Stimulated activated effector memory CD8-positive, alpha-beta T cell treated with anti-CD3 and anti-CD28 coated beads, Interleukin-12 subunit alpha, Interleukin-12 subunit beta, amount 100 ng/mL, for 72 hours (primary cell): ENCODE data around the gene RALB.

ENCODE experiments used
- ATAC-seq: fragments of 150-1000 bp; cut with Tn5 transposase; 2 replicates; pipeline ENCODE4 v1.10.0; 2021
- DNase-seq, 2 donors: peaks; one replicate each; pipeline ENCODE4 v3.0.0; 2021 to 2022; ENCODE audit warnings: low spot score in 2 of 2
- H3K27ac Mint-ChIP-seq: one replicate; pipeline ENCODE4 v1.8.0; 2022; ENCODE audit warnings: mild to moderate bottlenecking, mixed read lengths
- H3K36me3 Mint-ChIP-seq: one replicate; pipeline ENCODE4 v1.8.0; 2022; ENCODE audit warnings: mild to moderate bottlenecking, mixed read lengths
- H3K4me1 Mint-ChIP-seq: one replicate; pipeline ENCODE4 v1.8.0; 2022; ENCODE audit warnings: mixed read lengths
- H3K4me3 Mint-ChIP-seq: one replicate; pipeline ENCODE4 v1.8.0; 2022; ENCODE audit warnings: mild to moderate bottlenecking, mixed read lengths
- H3K9me3 Mint-ChIP-seq: one replicate; pipeline ENCODE4 v1.8.0; 2022; ENCODE audit warnings: mixed read lengths

RALB gene

GRCh38 chr2:120261387-120262006, 8.8 kb downstream of the RALB start:
- Mint-ChIP-seq H3K27ac (no peak overlapping the region), H3K4me1 (peaks cover 35% of the 10 kb centered on the region), H3K4me3 (no peak overlapping the region), H3K36me3 (peaks cover 2% of the 10 kb centered on the region), H3K9me3 (no peaks in the 10 kb centered on the region)
- DNase-seq (peak; percentile 18 to 78), ATAC-seq (peak; percentile 99)

- H3K36me3 Mint-ChIP-seq, result no peaks in the 10 kb centered on the region
- H3K4me1 Mint-ChIP-seq, result peaks cover 35% of the 10 kb centered on the region
- H3K9me3 Mint-ChIP-seq, result no peaks in the 10 kb centered on the region
- H3K4me3 Mint-ChIP-seq, result no peak overlapping the region
- DNase-seq, result no peak
- H3K27ac Mint-ChIP-seq, result no peak overlapping the region
- ATAC-seq, result no peak
These were observed 9.5 kb downstream of the RALB start for GRCh38 chr2:120262150-120262549.

GRCh38 chr2:120262761-120263428, 10.2 kb downstream of the RALB start:
- H3K27ac Mint-ChIP-seq, result no peak overlapping the region
- DNase-seq (no peak), ATAC-seq (no peak)
- H3K36me3 Mint-ChIP-seq, result no peaks in the 10 kb centered on the region
- H3K9me3 Mint-ChIP-seq, result no peaks in the 10 kb centered on the region
- H3K4me3 Mint-ChIP-seq, result no peak overlapping the region
- H3K4me1 Mint-ChIP-seq, result peaks cover 32% of the 10 kb centered on the region

DNA sequence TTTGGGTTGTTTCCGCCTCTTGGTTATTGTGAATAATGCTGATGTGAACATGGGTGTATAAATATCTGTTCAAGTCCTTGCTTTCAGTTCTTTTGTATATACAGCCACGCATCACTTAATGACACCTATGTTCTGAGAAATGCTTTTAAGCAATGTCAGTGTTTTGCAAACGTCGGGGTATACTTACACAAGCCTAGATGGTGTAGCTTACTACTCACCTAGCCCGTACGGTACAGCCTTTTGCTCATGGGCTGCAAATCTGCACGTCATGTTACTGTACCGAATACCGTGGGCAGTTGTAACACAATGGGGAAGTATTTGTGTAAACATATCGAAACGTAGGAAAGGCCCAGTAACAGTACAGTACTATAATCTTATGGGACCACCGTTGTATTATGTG, 12.4 kb downstream of the RALB start:
- Mint-ChIP-seq H3K4me3 (no peak overlapping the region), H3K4me1 (peaks cover 25% of the 10 kb centered on the region), H3K9me3 (no peaks in the 10 kb centered on the region), H3K36me3 (peaks cover 15% of the 10 kb centered on the region), H3K27ac (no peak overlapping the region)
- no peak for DNase-seq
- ATAC-seq, result no peak

- Mint-ChIP-seq H3K4me3 (peak overlapping the region; percentile 16), H3K9me3 (no peaks in the 10 kb centered on the region), H3K27ac (peak overlapping the region; percentile 87), H3K36me3 (peaks cover 15% of the 10 kb centered on the region), H3K4me1 (peaks cover 35% of the 10 kb centered on the region)
- ATAC-seq (peak; percentile 75), DNase-seq (no peak)
These were observed 14.7 kb downstream of the RALB start for GRCh38 chr2:120267348-120267747.

DNA sequence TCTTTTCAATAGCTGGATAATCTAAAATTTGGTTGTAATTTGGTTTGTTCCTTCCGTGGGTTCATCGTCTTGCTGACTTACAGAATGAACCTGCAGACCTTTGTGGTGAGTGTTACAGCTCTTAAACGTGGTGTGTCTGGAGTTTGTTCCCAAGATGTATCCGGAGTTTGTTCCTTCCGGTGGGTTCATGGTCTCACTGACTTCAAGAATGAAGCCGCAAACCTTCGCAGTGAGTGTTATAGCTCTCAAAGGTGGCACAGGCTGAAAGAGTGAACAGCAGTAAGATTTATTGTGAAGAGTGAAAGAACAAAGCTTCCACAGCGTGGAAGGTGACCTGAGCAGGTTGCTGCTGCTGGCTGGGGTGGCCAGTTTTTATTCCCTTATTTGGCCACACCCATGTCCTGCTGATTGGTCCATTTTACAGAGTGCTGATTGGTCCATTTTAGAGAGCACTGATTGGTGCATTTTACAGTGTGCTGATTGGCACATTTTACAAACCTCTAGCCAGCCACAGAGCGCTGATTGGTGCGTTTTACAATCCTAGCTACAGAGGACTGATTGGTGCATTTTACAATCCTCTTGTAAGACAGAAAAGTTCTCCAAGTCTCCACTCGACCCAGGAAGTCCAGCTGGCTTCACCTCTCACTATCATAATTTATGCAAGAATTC, 16.6 kb downstream of the RALB start:
- H3K4me1 Mint-ChIP-seq, result peaks cover 48% of the 10 kb centered on the region
- H3K36me3 Mint-ChIP-seq, result peaks cover 15% of the 10 kb centered on the region
- H3K27ac Mint-ChIP-seq, result no peak overlapping the region
- ATAC-seq (no peak), DNase-seq (no peak)
- no peak overlapping the region for H3K4me3 Mint-ChIP-seq
- H3K9me3 Mint-ChIP-seq, result no peaks in the 10 kb centered on the region

GRCh38 chr2:120269816-120270215, 17.2 kb downstream of the RALB start:
- peaks cover 45% of the 10 kb centered on the region for H3K4me1 Mint-ChIP-seq

DNA sequence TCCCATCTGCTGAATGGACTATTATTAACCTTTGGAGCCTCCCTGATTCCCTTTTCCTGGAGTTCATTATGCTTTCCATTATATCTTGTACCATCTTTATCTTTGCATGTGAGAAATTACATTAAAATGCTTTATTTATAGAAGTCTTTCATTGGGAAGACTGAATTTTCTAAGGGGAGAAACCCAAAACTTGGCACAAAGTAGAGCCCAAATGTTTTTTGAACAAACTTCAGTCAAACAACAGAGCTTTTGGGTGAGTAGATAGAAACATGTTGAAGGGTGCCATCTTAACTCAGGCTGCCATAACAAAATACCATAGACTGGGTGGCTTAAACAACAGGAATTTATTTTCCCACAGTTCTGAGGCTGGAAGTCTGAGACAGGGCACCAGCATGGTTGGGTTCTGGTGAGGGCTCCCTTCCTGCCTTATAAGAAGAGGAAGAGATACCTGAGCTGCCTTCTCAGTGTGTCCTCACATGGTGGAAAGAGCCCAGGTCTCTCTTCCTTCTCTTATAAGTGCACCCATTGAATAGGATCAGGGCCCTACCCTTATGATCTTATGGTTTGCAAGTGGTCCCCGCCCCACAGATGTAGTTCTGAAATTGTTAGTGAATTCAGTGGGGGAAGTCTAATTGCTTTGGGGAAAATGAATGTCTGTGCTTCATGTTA, 19.2 kb downstream of the RALB start:
- Mint-ChIP-seq H3K4me1 (peaks cover 38% of the 10 kb centered on the region), H3K4me3 (no peak overlapping the region), H3K27ac (no peak overlapping the region), H3K36me3 (peaks cover 15% of the 10 kb centered on the region), H3K9me3 (no peaks in the 10 kb centered on the region)
- DNase-seq (no peak), ATAC-seq (no peak)

More at GRCh38 chr2:120269816-120270215, 17.2 kb downstream of the RALB start:
- DNase-seq, result no peak
- peaks cover 15% of the 10 kb centered on the region for H3K36me3 Mint-ChIP-seq
- H3K9me3 Mint-ChIP-seq, result no peaks in the 10 kb centered on the region
- ATAC-seq, result no peak
- H3K27ac Mint-ChIP-seq, result no peak overlapping the region
- H3K4me3 Mint-ChIP-seq, result no peak overlapping the region

DNA sequence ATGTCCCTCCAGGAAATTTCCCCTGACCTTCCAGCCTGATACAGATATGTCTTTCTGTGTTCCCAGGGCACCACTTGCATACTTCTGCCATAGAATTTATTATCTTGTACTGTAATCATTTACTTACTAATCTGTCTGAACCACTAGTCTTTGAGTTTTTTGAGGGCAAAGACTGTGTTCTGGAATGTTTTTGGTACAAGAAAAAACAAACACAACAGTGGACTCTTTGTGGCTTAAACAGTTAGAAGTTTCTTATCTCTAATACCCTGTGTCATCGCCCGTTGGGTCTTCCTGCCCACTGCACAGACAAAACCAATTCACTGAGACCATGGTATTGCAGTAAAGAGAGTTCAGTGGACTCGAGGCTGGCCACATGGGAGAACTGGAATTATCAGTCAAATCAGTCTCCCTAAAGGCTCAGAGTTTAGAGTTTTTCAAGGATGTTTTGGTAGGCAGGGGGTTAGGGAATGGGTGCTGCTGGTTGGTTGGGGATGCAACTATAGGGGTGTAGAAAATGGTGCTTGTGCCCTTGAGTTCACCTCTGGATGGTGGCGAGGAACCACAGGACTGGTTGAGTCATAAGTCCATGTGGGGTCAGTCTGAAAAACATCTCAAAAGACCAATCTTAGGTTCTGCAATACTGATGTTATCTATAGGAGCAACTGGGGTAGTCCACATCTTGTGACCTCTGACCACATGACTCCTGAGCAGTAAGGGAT, 20.3 kb downstream of the RALB start:
- no peak overlapping the region for H3K4me3 Mint-ChIP-seq
- H3K9me3 Mint-ChIP-seq, result no peaks in the 10 kb centered on the region
- ATAC-seq (peak; percentile 53), DNase-seq (no peak)
- peaks cover 31% of the 10 kb centered on the region for H3K4me1 Mint-ChIP-seq
- peaks cover 15% of the 10 kb centered on the region for H3K36me3 Mint-ChIP-seq
- no peak overlapping the region for H3K27ac Mint-ChIP-seq

DNA sequence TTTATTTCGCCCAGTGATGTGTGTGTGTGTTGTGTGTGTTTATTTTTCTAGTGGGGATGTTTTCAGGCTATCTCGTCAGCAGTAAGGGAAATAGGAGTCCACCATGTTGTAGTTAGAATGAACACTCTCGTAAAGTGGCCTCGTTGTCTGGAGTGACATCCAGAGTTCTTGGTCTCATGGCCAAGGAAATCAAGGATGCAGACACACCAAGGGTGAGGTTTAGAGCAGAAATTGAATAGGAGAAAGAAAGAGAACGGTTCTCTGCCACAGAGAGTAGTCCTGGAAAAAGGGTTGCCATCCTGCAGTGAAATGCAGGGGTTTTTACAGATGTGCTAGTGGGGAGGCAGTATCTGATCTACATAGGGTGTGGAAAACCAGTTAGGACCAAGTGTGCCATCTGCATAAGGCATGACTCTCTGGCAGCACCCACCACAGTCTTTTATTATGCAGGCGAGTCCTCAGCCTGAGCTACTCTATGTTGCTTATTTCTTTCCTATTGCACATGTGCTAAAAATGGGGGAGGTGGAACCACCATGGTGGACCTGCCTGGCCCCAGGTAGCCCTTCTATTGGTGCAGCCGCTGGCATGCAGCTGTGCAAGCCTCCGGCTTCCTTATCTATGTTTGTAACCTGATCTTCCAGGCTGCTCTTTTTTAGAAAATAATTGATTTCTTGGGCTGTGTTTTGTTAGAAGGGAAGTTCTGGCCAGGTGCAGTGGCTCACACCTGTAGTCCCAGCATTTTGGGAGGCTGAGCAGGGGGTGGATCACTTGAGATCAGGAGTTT, 23.2 kb downstream of the RALB start:
- no peaks in the 10 kb centered on the region for H3K9me3 Mint-ChIP-seq
- peaks cover 25% of the 10 kb centered on the region for H3K4me1 Mint-ChIP-seq
- no peak overlapping the region for H3K27ac Mint-ChIP-seq
- H3K4me3 Mint-ChIP-seq, result no peak overlapping the region
- ATAC-seq, result no peak
- H3K36me3 Mint-ChIP-seq, result peaks cover 24% of the 10 kb centered on the region
- DNase-seq, result no peak

DNA sequence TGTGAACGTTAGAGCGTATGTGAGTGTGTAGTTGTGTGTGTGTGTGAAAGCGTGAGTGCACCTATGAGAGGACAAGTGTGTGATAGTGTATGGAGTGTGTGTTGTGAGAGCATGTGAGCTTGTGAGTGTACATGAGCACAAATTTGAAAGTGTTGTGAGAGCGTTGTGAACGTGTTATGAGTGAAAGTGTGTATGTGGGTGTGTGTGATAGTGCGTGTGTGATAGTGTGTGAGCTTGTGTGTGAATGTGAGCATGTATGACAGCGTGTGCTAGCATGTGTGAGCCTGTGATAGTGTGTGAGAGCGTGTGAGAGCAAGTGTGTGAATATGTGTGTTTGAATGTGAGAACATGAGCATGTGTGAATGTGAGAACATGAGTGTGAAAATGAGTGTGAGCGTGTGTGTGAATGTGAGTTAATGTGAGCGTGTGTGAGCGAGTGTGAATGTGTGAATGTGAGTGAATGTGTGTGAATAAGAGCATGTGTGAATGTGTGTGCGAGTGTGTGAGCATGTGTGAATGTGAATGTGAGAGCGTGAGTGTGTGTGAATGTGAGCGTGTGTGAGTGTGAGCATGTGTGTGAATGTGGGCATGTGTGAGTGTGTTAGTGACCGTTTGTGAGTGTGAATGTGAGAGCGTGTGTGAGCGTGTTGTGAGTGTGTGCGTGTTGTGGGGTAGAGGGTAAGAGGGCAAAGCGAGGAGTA, 25.0 kb downstream of the RALB start:
- no peak for DNase-seq

GRCh38 chr2:120278901-120279300, 26.2 kb downstream of the RALB start:
- peaks cover 6% of the 10 kb centered on the region for H3K4me1 Mint-ChIP-seq
- H3K27ac Mint-ChIP-seq, result no peak overlapping the region
- no peaks in the 10 kb centered on the region for H3K9me3 Mint-ChIP-seq
- DNase-seq (no peak), ATAC-seq (no peak)
- no peak overlapping the region for H3K4me3 Mint-ChIP-seq
- H3K36me3 Mint-ChIP-seq, result peaks cover 32% of the 10 kb centered on the region

More for the DNA sequence above, 25.0 kb downstream of the RALB start:
- no peak overlapping the region for H3K4me3 Mint-ChIP-seq
- peaks cover 17% of the 10 kb centered on the region for H3K4me1 Mint-ChIP-seq
- H3K27ac Mint-ChIP-seq, result no peak overlapping the region
- no peaks in the 10 kb centered on the region for H3K9me3 Mint-ChIP-seq
- peaks cover 28% of the 10 kb centered on the region for H3K36me3 Mint-ChIP-seq
- no peak for ATAC-seq

DNA sequence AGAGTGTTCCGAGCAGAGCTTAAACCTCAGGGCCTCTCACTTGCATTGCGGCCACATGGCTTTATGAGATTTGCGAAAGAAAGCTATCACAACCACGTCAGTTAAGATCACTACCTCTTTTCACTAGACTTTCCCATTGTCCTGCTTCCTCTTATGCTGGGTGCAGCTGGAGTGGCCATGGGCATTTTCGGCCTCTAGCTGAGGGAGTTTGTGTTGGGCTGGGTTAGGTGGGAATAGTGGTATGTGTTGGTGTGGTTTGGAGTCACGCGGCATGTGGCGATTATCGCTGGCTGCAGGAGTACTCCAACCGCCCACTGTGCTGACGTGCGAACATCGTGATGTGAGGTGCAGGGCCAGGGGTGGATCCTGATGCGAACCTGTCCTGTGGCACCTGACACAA, 27.1 kb downstream of the RALB start:
- Mint-ChIP-seq H3K4me3 (no peak overlapping the region), H3K36me3 (peaks cover 38% of the 10 kb centered on the region), H3K4me1 (peaks cover 6% of the 10 kb centered on the region), H3K27ac (no peak overlapping the region), H3K9me3 (no peaks in the 10 kb centered on the region)
- DNase-seq (no peak), ATAC-seq (no peak)

DNA sequence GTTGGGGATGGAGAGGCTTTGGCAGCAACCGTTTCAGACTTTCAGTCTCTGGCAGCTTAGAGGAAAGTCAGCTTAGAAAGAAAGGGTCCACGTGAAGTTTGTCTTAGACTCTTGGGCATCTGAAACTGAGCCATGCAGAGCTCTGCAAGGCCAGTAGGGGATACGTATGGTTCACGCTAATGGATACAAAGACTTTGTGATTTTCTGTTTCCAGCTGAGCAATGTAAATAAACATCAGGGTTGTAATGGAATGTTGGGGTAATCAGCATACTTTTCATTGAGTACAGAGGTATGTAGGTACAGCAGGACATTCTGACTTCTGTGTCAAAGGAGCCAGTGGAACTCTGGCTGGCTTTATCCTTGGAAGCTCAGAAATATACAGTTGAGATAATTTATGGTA, 31.0 kb downstream of the RALB start:
- peaks cover 16% of the 10 kb centered on the region for H3K4me1 Mint-ChIP-seq
- no peak overlapping the region for H3K27ac Mint-ChIP-seq
- H3K4me3 Mint-ChIP-seq, result no peak overlapping the region
- H3K9me3 Mint-ChIP-seq, result no peaks in the 10 kb centered on the region
- peaks cover 60% of the 10 kb centered on the region for H3K36me3 Mint-ChIP-seq
- ATAC-seq, result no peak
- no peak for DNase-seq
